K562 (cell line): ENCODE measurements around the gene AKAP6. TPM values are rescaled to one million over a fixed set of nuclear protein-coding genes. Genes with fewer than 3 reads are reported as not detected.

Experiments used
- ATAC-seq: fragments of 200-7000 bp; cut with Tn5 transposase; 3 replicates; pipeline ENCODE4 v1.9.1; 2020; ENCODE audit warnings: moderate library complexity
- BruUV-seq: library from RNA; stranded (reverse); fragments of 400-500 nt; replicated peaks from 2 replicates; lab custom pipeline; 2021; lab: Mats Ljungman, UMichigan
- CTCF ChIA-PET: fragments of 300-600 bp; formaldehyde crosslinking; extraction: SDS; loops from one replicate; lab custom pipeline; 2021; ENCODE audit warnings: low intra/inter-chr PET ratio; lab: Yijun Ruan, JAX
- POLR2A ChIA-PET: fragments of 300-600, 350-650 bp; sonication (Branson Sonifier 250); formaldehyde crosslinking; extraction: SDS; loops from one replicate; lab custom pipeline; 2021; ENCODE audit warnings: antibody characterized with exemption, inconsistent platforms; lab: Yijun Ruan, JAX
- DNase-seq, 4 experiments: peaks; one replicate each; pipeline versions ENCODE4 v3.0.0 to v3.0.0-alpha.2; 2011 to 2018; ENCODE audit warnings: low spot score in 3 of 4, mixed read lengths in 3 of 4; ENCODE audit errors: extremely low read depth in 1 of 4
- FAIRE-seq: peaks from 2 replicates; lab custom pipeline; 2011; peaks lifted over from hg19 to GRCh38; lab: Jason Lieb, UNC
- H2AFZ ChIP-seq: 2 replicates; pipeline ENCODE4 v1.6.0; 2011; ENCODE audit warnings: low read depth, low read length, control low read depth, inconsistent platforms
- H3K27ac ChIP-seq: fragments of 200-600 bp; 3 replicates; pipeline ENCODE4 v1.8.0; 2011; ENCODE audit warnings: low read depth, mild to moderate bottlenecking, control low read depth, inconsistent platforms, low read length, moderate library complexity, mixed read lengths; ENCODE audit errors: extremely low read depth
- H3K27me3 ChIP-seq, 2 experiments: fragments of 300-600 bp in 1 of 2; 2 replicates in 1 of 2; 3 replicates in 1 of 2; pipeline versions ENCODE4 v1.6.0 to v1.8.0; 2011; ENCODE audit warnings: inconsistent platforms in 2 of 2, low read length in 2 of 2, mild to moderate bottlenecking in 1 of 2, mixed read lengths in 1 of 2, moderate library complexity in 1 of 2; ENCODE audit not compliant: control insufficient read depth in 2 of 2, insufficient read depth in 2 of 2
- H3K36me3 ChIP-seq: fragments of 300-600 bp; 3 replicates; pipeline ENCODE4 v1.8.0; 2011; ENCODE audit warnings: mild to moderate bottlenecking, low read length, inconsistent platforms; ENCODE audit not compliant: control insufficient read depth, insufficient read depth
- H3K4me1 ChIP-seq, 2 experiments: fragments of 200-600 bp in 1 of 2; replicated peaks in 1 of 2; 2 replicates in 1 of 2; 3 replicates in 1 of 2; pipeline versions ENCODE4 v1.5.1 to v1.8.0; 2011; ENCODE audit warnings: inconsistent platforms in 2 of 2, low read length in 2 of 2, mild to moderate bottlenecking in 1 of 2, mixed read lengths in 1 of 2, moderate library complexity in 1 of 2; ENCODE audit not compliant: control insufficient read depth in 2 of 2, insufficient read depth in 2 of 2
- H3K4me2 ChIP-seq: 2 replicates; pipeline ENCODE4 v1.6.1; 2011; ENCODE audit warnings: low read length, control low read depth, inconsistent platforms, mixed read lengths; ENCODE audit not compliant: insufficient read depth
- H3K4me3 ChIP-seq: fragments of 200-600 bp; sonication (generic), shearing (Covaris generic); 2 replicates; pipeline ENCODE4 v1.5.1; 2016; ENCODE audit warnings: control low read depth, inconsistent platforms
- H3K79me2 ChIP-seq: fragments of 200-600 bp; 3 replicates; pipeline ENCODE4 v1.8.0; 2011; ENCODE audit warnings: low read length, inconsistent platforms; ENCODE audit not compliant: control insufficient read depth, insufficient read depth
- H3K9ac ChIP-seq, 2 experiments: 2 replicates each; pipeline versions ENCODE4 v1.6.0 to v1.6.1; 2011; ENCODE audit warnings: low read depth in 2 of 2, low read length in 2 of 2, control low read depth in 1 of 2, inconsistent platforms in 1 of 2, mild to moderate bottlenecking in 1 of 2, mixed read lengths in 1 of 2; ENCODE audit not compliant: insufficient read depth in 1 of 2
- H3K9me1 ChIP-seq: one replicate; pipeline ENCODE4 v1.6.0; 2011; ENCODE audit warnings: inconsistent platforms, mild to moderate bottlenecking, low read length, moderate library complexity; ENCODE audit not compliant: control insufficient read depth, insufficient read depth
- H3K9me3 ChIP-seq: replicated peaks from 2 replicates; pipeline ENCODE4 v1.5.1; 2011; ENCODE audit warnings: low read depth, low read length, inconsistent platforms; ENCODE audit not compliant: control insufficient read depth, insufficient read depth
- H4K20me1 ChIP-seq: replicated peaks from 2 replicates; pipeline ENCODE4 v1.6.1; 2011; ENCODE audit warnings: low read length, inconsistent platforms, mixed read lengths; ENCODE audit not compliant: control insufficient read depth, insufficient read depth
- CBFA2T3 ChIP-seq: fragments of 450-650 bp; IDR thresholded peaks from 2 replicates; pipeline ENCODE4 v1.6.1; 2017
- CEBPG ChIP-seq, 3 experiments: fragments of 200-800 bp in 1 of 3; sonication (Bioruptor generic) in 1 of 3; sonication (generic) in 1 of 3; formaldehyde crosslinking in 1 of 3; IDR thresholded peaks in 2 of 3; conservative IDR thresholded peaks in 1 of 3; 2 replicates each; pipeline versions ENCODE4 v1.6.1 to v1.8.0; 2016 to 2022; ENCODE audit warnings: missing compliant biosample characterization in 2 of 3, missing genetic modification characterization in 2 of 3, mild to moderate bottlenecking in 1 of 3, missing genetic modification reagents in 1 of 3
- GTF2F1 ChIP-seq: IDR thresholded peaks from 2 replicates; pipeline ENCODE4 v1.6.1; 2011; ENCODE audit warnings: low read depth, low read length, improper control_type of control experiment
- MYBL2 ChIP-seq, 2 experiments: fragments of 450-650 bp in 1 of 2; sonication (generic) in 1 of 2; formaldehyde crosslinking in 1 of 2; IDR thresholded peaks; 2 replicates each; pipeline versions ENCODE4 v1.6.1 to v1.8.1; 2017 to 2022; ENCODE audit warnings: borderline replicate concordance in 1 of 2, inconsistent platforms in 1 of 2, low read depth in 1 of 2, mild to moderate bottlenecking in 1 of 2, missing genetic modification reagents in 1 of 2, moderate library complexity in 1 of 2
- NRF1 ChIP-seq, 2 experiments: fragments of 450-650 bp; IDR thresholded peaks in 1 of 2; conservative IDR thresholded peaks in 1 of 2; 2 replicates each; pipeline ENCODE4 v1.6.1; 2014; ENCODE audit warnings: mild to moderate bottlenecking in 2 of 2
- RNF219 ChIP-seq: fragments of 250-450 bp; sonication (Bioruptor Pico); IDR thresholded peaks from 2 replicates; pipeline ENCODE4 v1.5.0; 2022; ENCODE audit warnings: mild to moderate bottlenecking
- SP1 ChIP-seq: sonication (generic); formaldehyde crosslinking; IDR thresholded peaks from 2 replicates; pipeline ENCODE4 v1.8.1; 2022; ENCODE audit warnings: mild to moderate bottlenecking, missing genetic modification reagents
- SREBF1 ChIP-seq: fragments of 150-350 bp; IDR thresholded peaks from 2 replicates; pipeline ENCODE4 v1.6.1; 2014; ENCODE audit warnings: antibody characterized with exemption, low read depth, low read length, borderline replicate concordance
- STAG1 ChIP-seq: sonication (generic); formaldehyde crosslinking; IDR thresholded peaks from 2 replicates; pipeline ENCODE4 v1.5.0; 2020; ENCODE audit warnings: missing genetic modification reagents, borderline replicate concordance
- ZC3H8 ChIP-seq: fragments of 450-650 bp; IDR thresholded peaks from 2 replicates; pipeline ENCODE4 v1.6.1; 2017
- ZFP30 ChIP-seq: fragments of 250-450 bp; sonication (Bioruptor Pico); IDR thresholded peaks from 2 replicates; pipeline ENCODE4 v1.8.0; 2022; ENCODE audit warnings: moderate library complexity, mild to moderate bottlenecking, inconsistent platforms, borderline replicate concordance
- ZNF140 ChIP-seq: fragments of 250-450 bp; sonication (Bioruptor Pico); IDR thresholded peaks from 2 replicates; pipeline ENCODE4 v1.8.0; 2021; ENCODE audit warnings: moderate library complexity, mild to moderate bottlenecking, inconsistent platforms
- ZNF561 ChIP-seq: fragments of 450-650 bp; formaldehyde crosslinking; conservative IDR thresholded peaks from 2 replicates; pipeline ENCODE4 v1.4.0; 2020; ENCODE audit warnings: mild to moderate bottlenecking, moderate library complexity
- WGBS: fragments of 100-300 bp; shearing (Covaris generic); methylation state at CpG from one replicate; pipeline ENCODE4 v1.1.6; 2016; ENCODE audit warnings: low coverage, mixed read lengths; ENCODE audit not compliant: insufficient coverage; ENCODE audit errors: missing lambda C conversion rate; 5-methylcytosine and 5-hydroxymethylcytosine counted together
- in situ Hi-C: fragments of 300-500 bp; cut with MboI; formaldehyde crosslinking; loops from 4 replicates; pipeline ENCODE4 v1.15.0; 2018; ENCODE audit warnings: inconsistent platforms, mixed read lengths
- intact Hi-C: fragments of 100-400 bp; cut with micrococcal nuclease; formaldehyde crosslinking; loops from 2 replicates; pipeline ENCODE4 v1.14.2; 2022
- polyA plus RNA-seq, 8 experiments: library from polyadenylated mRNA; depleted of rRNA in 4 of 8; stranded (reverse) in 5 of 8; unstranded in 3 of 8; fragments of >200 nt; fragmentation: Nextera tagmentation in 2 of 8; fragmentation: Illumina TruSeq in 1 of 8; extraction: Ambion mirVana in 2 of 8; extraction: Trizol in 1 of 8; gene quantifications; 2 replicates each; pipeline versions ENCODE4 v1.2.1 to v1.2.3, GENCODE V29; 2011 to 2014; ENCODE audit warnings: inconsistent platforms in 1 of 8, missing spikeins in 1 of 8
- total RNA-seq, 7 experiments: library from RNA; depleted of rRNA in 6 of 7; stranded (reverse); fragments of >200 nt in 6 of 7; fragmentation: Illumina TruSeq in 2 of 7; extraction: Trizol in 2 of 7; gene quantifications; 2 replicates each; pipeline versions ENCODE4 v1.2.1 to v1.2.3, GENCODE V29; 2011 to 2021; ENCODE audit warnings: low replicate concordance in 1 of 7

Gene AKAP6
- total and polyA plus RNA-seq, 9 of the 15 experiments (the other 6 are each of a cell fraction or from before 2014, with no cell fraction given), result 0.03 to 1.7 (median 0.48) TPM

- TF ChIP-seq STAG1 (CRISPR knock-in tag) (no peak), ZNF140 (CRISPR knock-in tag) (no peak), SREBF1 (no peak), MYBL2 (IDR thresholded peaks at IDR 0.05; ENCODE audit: low read depth) (no peak), MYBL2 (CRISPR knock-in tag; IDR thresholded peaks at IDR 0.05; ENCODE audit: borderline replicate concordance) (no peak)
- BruUV-seq, result no TSS peak
Measured at GRCh38 chr14:32367516-32367915, 38.4 kb downstream of the AKAP6 start.

DNA sequence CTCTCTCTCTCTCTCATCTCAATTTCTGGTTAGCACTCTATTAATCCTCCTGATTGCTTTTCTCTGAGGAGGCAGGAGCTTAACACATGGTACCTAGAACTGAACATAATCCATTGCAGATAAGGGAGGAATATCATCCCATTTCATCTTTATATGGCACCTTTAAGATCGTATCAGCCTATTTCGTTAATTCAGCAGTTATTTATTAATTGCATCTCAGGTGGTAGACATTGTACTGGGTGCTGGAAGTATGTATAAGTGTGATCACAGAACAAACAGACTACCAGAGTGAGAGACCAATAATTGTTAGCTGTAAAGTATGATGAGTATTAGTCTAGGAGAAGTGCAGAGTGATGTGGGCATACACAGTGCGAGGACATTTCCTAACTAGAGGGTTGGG lies 39.0 kb downstream of the AKAP6 start:
- H3K4me1 ChIP-seq, result peaks cover 0 to 5% of the 10 kb centered on the region in 2 experiments; a peak in 1 of 5 replicates
- H4K20me1 ChIP-seq, result no peaks in the 10 kb centered on the region
- H3K9me1 ChIP-seq, result no peaks in the 10 kb centered on the region
- H3K27ac ChIP-seq, result no peak overlapping the region
- FAIRE-seq (no peak), ATAC-seq (no peak), DNase-seq (no peak)
- in situ Hi-C loops, result no loop called here
- H3K4me3 ChIP-seq, result no peak overlapping the region
- H3K4me2 ChIP-seq, result no peak overlapping the region
- H3K27me3 ChIP-seq, result no peaks in the 10 kb centered on the region
- H3K36me3 ChIP-seq, result no peaks in the 10 kb centered on the region
- H3K79me2 ChIP-seq, result no peaks in the 10 kb centered on the region
- ChIA-PET POLR2A (no interaction called here), CTCF (no interaction called here)
- H3K9me3 ChIP-seq, result no peaks in the 10 kb centered on the region
- BruUV-seq, result no TSS peak
- WGBS, result 32% methylated on average over 3 of the region's 3 CpGs
- intact Hi-C loops, result loop anchor here (5.0 kb wide), 1 partner anchor 51 kb away; no protein-coding TSS in a partner anchor
- no peak overlapping the region for H3K9ac ChIP-seq
- H2AFZ ChIP-seq, result no peak overlapping the region
- no peak for TF ChIP-seq ZNF561
- no peak for TF ChIP-seq RNF219 (CRISPR knock-in tag)
- TF ChIP-seq ZFP30 (CRISPR knock-in tag), result no peak
- TF ChIP-seq ZC3H8, result no peak
- no peak for TF ChIP-seq CEBPG (CRISPR knock-in tag; IDR thresholded peaks at IDR 0.05)
- no peak for TF ChIP-seq CEBPG (tag; conservative IDR thresholded peaks at IDR 0.05 in 1 of 2, IDR thresholded peaks at IDR 0.05 in 1 of 2)
- TF ChIP-seq GTF2F1, result no peak
- TF ChIP-seq SP1, result no peak
- TF ChIP-seq NRF1 (conservative IDR thresholded peaks at IDR 0.05 in 1 of 2, IDR thresholded peaks at IDR 0.05 in 1 of 2), result no peak
- no peak for TF ChIP-seq CBFA2T3

More at GRCh38 chr14:32367516-32367915, 38.4 kb downstream of the AKAP6 start:
- Histone ChIP-seq H3K79me2 (no peaks in the 10 kb centered on the region), H3K9me1 (no peaks in the 10 kb centered on the region), H3K27me3 (no peaks in the 10 kb centered on the region), H3K27ac (no peak overlapping the region), H3K4me2 (no peak overlapping the region), H3K4me3 (no peak overlapping the region), H2AFZ (no peak overlapping the region), H3K4me1 (no peaks in the 10 kb centered on the region; a peak in 1 of 5 replicates), H3K9ac (no peak overlapping the region), H4K20me1 (no peaks in the 10 kb centered on the region), H3K9me3 (no peaks in the 10 kb centered on the region), H3K36me3 (no peaks in the 10 kb centered on the region)
- POLR2A ChIA-PET, result no interaction called here
- intact Hi-C loops, result loop anchor here (5.0 kb wide), 1 partner anchor 50 kb away; no protein-coding TSS in a partner anchor
- no peak for FAIRE-seq
- no peak for DNase-seq
- ATAC-seq, result no peak
- in situ Hi-C loops, result no loop called here
- CTCF ChIA-PET, result no interaction called here
